Measurements from ENCODE around the gene NRM. TPM values are rescaled to one million over a fixed set of nuclear protein-coding genes. Genes with fewer than 3 reads are reported as not detected.

The NRM gene
- total RNA-seq, 1 experiment from 2014 or later, result 13.6 TPM

DNA sequence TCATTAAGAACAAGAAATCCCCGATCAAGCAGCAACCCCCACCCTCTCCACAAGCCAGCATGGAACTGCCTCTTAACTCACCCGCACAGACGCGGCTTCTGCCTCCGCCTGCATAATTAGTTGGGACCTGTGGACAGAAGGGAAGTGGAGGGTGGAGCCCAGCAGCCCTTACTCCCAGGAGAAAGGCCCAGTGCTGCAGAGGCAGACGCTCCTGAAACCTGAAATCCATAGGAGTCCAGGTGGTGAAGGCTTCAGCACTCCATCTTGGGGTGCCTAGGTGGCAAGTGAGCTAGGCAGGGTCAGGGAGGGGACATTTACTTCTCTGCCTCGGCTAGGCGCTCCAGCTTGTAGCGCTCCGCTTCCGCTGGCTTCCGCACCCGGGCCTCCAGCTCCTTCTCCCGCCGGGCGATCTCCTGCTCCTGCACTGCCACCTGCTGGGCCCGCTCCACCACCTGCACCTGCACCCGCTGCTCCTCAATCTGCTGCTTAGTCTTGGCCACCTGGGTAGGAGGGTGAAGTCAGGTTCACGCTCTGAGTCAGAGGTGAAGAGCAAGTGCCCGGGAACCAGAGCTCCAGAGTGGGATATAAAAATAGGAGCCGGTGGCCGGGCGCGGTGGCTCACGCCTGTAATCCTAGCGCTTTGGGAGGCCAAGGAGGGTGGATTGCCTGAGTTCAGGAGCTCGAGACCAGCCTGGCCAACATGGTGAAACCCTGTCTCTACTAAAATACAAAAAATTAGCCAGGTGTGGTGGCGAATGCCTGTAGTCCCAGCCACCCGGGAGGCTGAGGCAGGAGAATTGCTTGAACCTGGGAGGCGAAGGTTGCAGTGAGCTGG is 40.0 kb upstream of the NRM start:
- ATAC-seq (peak; percentile 90), DNase-seq (ENCODE audit: low read depth, low spot score) (peak; percentile 77)
- peak; percentile 66 for TF ChIP-seq POLR2AphosphoS5 (IDR thresholded peaks at IDR 0.05; ENCODE audit: low read depth, low read length)
- TF ChIP-seq ZFX (IDR thresholded peaks at IDR 0.05), result no peak
- TF ChIP-seq EZH2 (IDR thresholded peaks at IDR 0.05), result no peak
- TF ChIP-seq, protein P1, sequence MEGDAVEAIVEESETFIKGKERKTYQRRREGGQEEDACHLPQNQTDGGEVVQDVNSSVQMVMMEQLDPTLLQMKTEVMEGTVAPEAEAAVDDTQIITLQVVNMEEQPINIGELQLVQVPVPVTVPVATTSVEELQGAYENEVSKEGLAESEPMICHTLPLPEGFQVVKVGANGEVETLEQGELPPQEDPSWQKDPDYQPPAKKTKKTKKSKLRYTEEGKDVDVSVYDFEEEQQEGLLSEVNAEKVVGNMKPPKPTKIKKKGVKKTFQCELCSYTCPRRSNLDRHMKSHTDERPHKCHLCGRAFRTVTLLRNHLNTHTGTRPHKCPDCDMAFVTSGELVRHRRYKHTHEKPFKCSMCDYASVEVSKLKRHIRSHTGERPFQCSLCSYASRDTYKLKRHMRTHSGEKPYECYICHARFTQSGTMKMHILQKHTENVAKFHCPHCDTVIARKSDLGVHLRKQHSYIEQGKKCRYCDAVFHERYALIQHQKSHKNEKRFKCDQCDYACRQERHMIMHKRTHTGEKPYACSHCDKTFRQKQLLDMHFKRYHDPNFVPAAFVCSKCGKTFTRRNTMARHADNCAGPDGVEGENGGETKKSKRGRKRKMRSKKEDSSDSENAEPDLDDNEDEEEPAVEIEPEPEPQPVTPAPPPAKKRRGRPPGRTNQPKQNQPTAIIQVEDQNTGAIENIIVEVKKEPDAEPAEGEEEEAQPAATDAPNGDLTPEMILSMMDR (IDR thresholded peaks at IDR 0.05 in 2 of 3, conservative IDR thresholded peaks at IDR 0.05 in 1 of 3; ENCODE audit: borderline replicate concordance in 1 of 3, insufficient read depth in 1 of 3, low read depth in 2 of 3, low read length in 2 of 3), result peak; percentile 86 to 91 (median 88)
- no peak for TF ChIP-seq EGR1 (IDR thresholded peaks at IDR 0.05; ENCODE audit: low read depth)
- TF ChIP-seq, protein P2, sequence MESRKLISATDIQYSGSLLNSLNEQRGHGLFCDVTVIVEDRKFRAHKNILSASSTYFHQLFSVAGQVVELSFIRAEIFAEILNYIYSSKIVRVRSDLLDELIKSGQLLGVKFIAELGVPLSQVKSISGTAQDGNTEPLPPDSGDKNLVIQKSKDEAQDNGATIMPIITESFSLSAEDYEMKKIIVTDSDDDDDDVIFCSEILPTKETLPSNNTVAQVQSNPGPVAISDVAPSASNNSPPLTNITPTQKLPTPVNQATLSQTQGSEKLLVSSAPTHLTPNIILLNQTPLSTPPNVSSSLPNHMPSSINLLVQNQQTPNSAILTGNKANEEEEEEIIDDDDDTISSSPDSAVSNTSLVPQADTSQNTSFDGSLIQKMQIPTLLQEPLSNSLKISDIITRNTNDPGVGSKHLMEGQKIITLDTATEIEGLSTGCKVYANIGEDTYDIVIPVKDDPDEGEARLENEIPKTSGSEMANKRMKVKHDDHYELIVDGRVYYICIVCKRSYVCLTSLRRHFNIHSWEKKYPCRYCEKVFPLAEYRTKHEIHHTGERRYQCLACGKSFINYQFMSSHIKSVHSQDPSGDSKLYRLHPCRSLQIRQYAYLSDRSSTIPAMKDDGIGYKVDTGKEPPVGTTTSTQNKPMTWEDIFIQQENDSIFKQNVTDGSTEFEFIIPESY (IDR thresholded peaks at IDR 0.05; ENCODE audit: extremely low read depth, insufficient replicate concordance, low read length), result peak; percentile 19
- TF ChIP-seq FOSL1 (IDR thresholded peaks at IDR 0.05; ENCODE audit: low read depth), result no peak
- TF ChIP-seq, protein P3, sequence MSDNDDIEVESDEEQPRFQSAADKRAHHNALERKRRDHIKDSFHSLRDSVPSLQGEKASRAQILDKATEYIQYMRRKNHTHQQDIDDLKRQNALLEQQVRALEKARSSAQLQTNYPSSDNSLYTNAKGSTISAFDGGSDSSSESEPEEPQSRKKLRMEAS (IDR thresholded peaks at IDR 0.05), result peak; percentile 67; the same call in 1 of the 2 replicates
- TF ChIP-seq RAD21 (IDR thresholded peaks at IDR 0.05; ENCODE audit: low read depth), result peak; percentile 98
- TF ChIP-seq CBX3 (IDR thresholded peaks at IDR 0.05; ENCODE audit: low read depth), result 0 out of 2 replicates have a peak, but pooled peaks have one; percentile 58
- no peak for TF ChIP-seq EZH2phosphoT487 (IDR thresholded peaks at IDR 0.05; ENCODE audit: borderline replicate concordance)
- TF ChIP-seq YY1 (IDR thresholded peaks at IDR 0.05; ENCODE audit: extremely low read depth, insufficient replicate concordance, low read depth, low read length), result peak; percentile 67
- no peak for TF ChIP-seq SIN3A (IDR thresholded peaks at IDR 0.05; ENCODE audit: low read depth)
- no peak for TF ChIP-seq JUND (IDR thresholded peaks at IDR 0.05)
- no peak for TF ChIP-seq ELF1 (IDR thresholded peaks at IDR 0.05; ENCODE audit: borderline replicate concordance, low read depth)
- no peak for TF ChIP-seq CEBPB (IDR thresholded peaks at IDR 0.05; ENCODE audit: low read depth)
- TF ChIP-seq, protein P4, sequence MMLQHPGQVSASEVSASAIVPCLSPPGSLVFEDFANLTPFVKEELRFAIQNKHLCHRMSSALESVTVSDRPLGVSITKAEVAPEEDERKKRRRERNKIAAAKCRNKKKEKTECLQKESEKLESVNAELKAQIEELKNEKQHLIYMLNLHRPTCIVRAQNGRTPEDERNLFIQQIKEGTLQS (IDR thresholded peaks at IDR 0.05), result no peak
- RAD21 ChIA-PET (ENCODE audit: low non-redundant PET in 1 of 2, low total read pairs in 2 of 2, uncharacterized antibody in 2 of 2, unreplicated experiment in 2 of 2), result interaction anchor here (0.6 to 1.5 kb wide), 10 partner anchors 44 to 340 kb away, joined by 3 to 22 read pairs (median 4); partner anchors contain the start of genes C6orf136 (in 1 of the 2) and DHX16 (in 1 of the 2)
- H3K9ac ChIP-seq (ENCODE audit: low read length), result peak overlapping the region; percentile 68
- no peaks in the 10 kb centered on the region for H3K27me3 ChIP-seq (ENCODE audit: insufficient read depth, low read length)
- no peaks in the 10 kb centered on the region for H3K79me2 ChIP-seq (ENCODE audit: insufficient read depth, low read length)
- H3K4me1 ChIP-seq (ENCODE audit: control insufficient read depth in 1 of 2, insufficient read depth in 2 of 2, low read length in 2 of 2), result peaks cover 12 to 37% of the 10 kb centered on the region in 2 experiments
- CTCF ChIA-PET, result interaction anchor here (0.6 to 3.7 kb wide), 31 partner anchors 9 to 357 kb away, joined by 3 to 70 read pairs (median 5); partner anchors contain the start of genes DHX16, MDC1, MRPS18B and VARS2
- H3K9me3 ChIP-seq (ENCODE audit: control insufficient read depth in 1 of 2, insufficient read depth in 1 of 2, low read depth in 1 of 2, low read length in 2 of 2), result no peaks in the 10 kb centered on the region
- POLR2A ChIA-PET, result interaction anchor here (0.6 to 2.5 kb wide), 21 partner anchors 10 to 188 kb away, joined by 3 to 17 read pairs (median 5); partner anchors contain the start of genes C6orf136, FLOT1, IER3 and MDC1
- H3K27ac ChIP-seq (ENCODE audit: low read depth, low read length), result peak overlapping the region; percentile 55
- H3K4me3 ChIP-seq (replicated peaks in 1 of 2; ENCODE audit: low read depth in 1 of 2, low read length in 2 of 2), result peak overlapping the region; percentile 41 to 53
- H3K9me2 ChIP-seq (ENCODE audit: insufficient read depth), result no peaks in the 10 kb centered on the region
- peak overlapping the region; percentile 80 for H3K4me2 ChIP-seq (ENCODE audit: low read length)
- BruUV-seq (replicated peaks), result TSS peak; percentile 65
- H3K36me3 ChIP-seq (ENCODE audit: control insufficient read depth in 1 of 2, insufficient read depth in 2 of 2, low read length in 2 of 2), result peaks cover 4 to 5% of the 10 kb centered on the region in 2 experiments; a peak in 2 of 4 replicates
- no peak overlapping the region for H2AFZ ChIP-seq (ENCODE audit: low read depth, low read length, poor library complexity, severe bottlenecking)
- H4K20me1 ChIP-seq (ENCODE audit: insufficient read depth), result no peaks in the 10 kb centered on the region
- intact Hi-C loops (cut with micrococcal nuclease), result loop anchor here (1.0 to 5.0 kb wide), 3 partner anchors 52 to 189 kb away; no protein-coding TSS in a partner anchor
